Measurements from ENCODE around the gene LCN9.
"Not testable (repeated sequence)": the region's sequence is repeated elsewhere in the genome, so short reads cannot be mapped to it uniquely, and the experiment has no call there.

The LCN9 gene

DNA sequence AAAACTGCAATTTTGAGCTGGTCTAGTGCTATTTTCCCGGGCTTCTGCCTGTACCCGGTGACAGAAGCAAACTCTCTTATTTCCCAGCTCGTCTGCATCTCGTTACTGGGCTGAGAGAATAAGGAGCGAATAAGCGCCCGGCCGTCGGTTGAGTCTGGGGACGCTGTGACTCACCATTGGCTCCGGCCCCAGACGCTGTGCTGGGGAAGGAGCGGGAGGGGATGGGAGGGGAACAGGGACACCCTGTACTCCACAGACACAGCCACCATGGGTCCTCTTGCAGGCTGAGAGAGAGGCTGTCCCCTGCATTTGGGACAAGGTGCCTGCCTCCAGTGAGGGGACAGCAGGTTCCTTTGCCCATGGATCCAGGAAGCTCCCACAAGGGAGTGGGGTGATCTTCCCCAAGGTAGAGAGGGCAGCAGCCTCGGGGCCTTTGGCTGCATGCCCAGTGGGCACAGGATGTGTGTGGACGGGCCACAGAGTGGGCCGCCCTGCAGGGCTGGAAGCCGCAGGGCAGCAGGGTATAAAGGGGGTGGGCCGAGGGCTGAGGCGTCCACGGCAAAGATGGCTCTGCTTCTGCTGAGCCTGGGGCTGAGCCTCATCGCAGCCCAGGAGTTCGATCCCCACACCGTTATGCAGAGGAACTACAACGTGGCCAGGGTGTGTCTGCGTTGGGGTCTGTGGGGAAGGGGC is at the start of gene LCN9:
Gene LCN9 (plus strand): TSS at position 552 of the 693 bp plus-strand sequence. CDS start 13 bp downstream, at position 565.
- DNase-seq (ENCODE audit: low spot score), result no peak

DNA sequence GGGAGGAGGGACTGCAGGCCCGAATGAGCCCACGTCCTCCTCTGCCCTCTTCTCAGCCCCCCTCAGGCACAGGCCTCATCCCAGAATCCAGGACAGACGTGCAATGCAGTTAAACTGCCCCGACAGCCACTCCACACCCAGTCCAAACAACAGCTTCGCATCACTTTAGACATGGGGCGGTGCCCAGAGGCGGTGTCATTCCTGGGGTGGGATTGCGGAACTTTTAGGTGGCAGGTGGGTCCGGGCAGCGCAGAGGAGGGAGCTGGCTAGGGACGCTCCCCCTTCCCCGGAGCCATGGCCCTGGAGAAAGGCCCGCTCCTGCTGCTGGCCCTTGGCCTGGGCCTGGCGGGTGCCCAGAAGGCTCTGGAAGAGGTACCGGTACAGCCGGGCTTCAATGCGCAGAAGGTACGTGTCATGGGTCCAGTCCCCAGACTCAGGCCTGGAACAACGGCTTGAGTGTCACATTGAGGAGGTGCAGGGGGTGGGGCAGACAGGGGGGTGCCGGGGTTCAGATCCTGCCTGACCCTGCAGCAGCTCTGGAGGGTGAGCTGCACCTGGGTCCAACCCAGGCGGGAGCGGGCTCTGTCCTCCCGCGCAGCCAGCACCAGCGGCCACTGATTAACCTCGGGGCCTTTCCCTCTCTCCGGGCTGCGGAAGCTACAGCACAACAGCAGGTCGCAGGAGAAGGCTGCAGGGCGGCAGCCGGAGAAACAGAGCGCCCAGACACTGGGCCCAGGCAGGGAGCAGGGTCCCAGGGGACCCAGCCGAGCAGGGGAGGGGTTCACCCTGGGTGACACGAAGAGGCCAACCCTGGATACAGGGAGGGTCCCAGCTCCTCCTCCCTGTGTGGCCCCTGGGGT is 48.9 kb upstream of the LCN9 start:
- no peak for DNase-seq (ENCODE audit: low spot score)

- no peak for DNase-seq (ENCODE audit: low spot score)
Measured at GRCh38 chr9:135614821-135615665, 48.1 kb upstream of the LCN9 start.

- no peak for DNase-seq (ENCODE audit: low spot score)
Measured at GRCh38 chr9:135615666-135616618, 47.2 kb upstream of the LCN9 start.

GRCh38 chr9:135616619-135617537 is 46.2 kb upstream of the LCN9 start:
- no peak for DNase-seq (ENCODE audit: low spot score)

GRCh38 chr9:135617538-135617900 is 45.6 kb upstream of the LCN9 start:
- DNase-seq (ENCODE audit: low spot score), result no peak

GRCh38 chr9:135617991-135618411 is 45.1 kb upstream of the LCN9 start:
- no peak for DNase-seq (ENCODE audit: low spot score)

DNA sequence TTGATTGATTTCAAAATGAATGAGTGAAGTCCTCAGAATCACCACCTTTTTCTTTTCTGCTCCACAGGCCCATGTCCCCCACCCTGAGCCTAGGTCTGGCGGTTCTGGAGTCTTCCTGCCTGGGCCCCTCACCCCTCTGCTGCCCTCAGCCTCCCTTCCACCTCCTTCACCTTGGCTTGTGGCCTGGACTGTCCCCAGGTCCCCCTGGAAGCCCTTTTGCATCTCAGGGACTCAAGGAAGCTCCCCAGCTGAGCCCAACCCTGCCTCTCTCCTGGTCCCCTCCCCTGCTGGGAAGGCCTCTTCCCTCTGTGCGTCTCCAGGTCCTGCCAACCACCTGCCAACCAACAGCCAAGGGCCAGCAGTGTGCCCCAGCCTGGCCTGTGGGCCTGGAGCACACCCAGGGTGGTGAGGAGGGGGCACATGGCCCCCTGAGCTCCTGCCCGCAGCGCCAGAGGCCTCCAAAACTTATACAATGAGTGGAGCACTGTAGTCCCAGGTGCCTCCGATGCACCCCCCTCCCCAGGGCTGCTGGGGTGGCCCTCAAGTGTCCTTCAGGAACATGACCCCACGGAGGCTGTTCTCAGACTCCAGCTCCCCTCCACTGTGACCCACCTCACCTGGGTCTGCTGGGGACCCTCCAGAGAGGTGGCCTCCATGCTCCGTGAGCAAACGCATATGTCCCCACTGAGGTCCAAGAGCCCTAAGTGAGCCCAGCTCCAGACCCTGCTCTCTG is 44.1 kb upstream of the LCN9 start:
- DNase-seq (ENCODE audit: low spot score), result no peak

DNA sequence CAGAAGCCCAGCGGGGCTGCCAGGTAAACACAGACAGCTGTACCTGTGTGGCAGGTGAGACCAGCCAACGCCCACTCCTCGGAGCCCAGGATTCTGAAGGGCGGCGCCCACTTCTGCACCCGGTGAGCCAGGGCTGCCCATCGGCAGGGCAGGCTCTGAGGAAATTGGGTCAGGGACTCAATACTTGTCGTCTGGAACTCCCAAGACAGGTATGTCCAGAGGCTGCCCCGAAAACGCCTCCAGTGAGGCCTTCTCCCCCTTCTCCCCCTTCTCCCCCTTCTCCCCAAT is 43.6 kb upstream of the LCN9 start:
- no peak for DNase-seq (ENCODE audit: low spot score)

DNA sequence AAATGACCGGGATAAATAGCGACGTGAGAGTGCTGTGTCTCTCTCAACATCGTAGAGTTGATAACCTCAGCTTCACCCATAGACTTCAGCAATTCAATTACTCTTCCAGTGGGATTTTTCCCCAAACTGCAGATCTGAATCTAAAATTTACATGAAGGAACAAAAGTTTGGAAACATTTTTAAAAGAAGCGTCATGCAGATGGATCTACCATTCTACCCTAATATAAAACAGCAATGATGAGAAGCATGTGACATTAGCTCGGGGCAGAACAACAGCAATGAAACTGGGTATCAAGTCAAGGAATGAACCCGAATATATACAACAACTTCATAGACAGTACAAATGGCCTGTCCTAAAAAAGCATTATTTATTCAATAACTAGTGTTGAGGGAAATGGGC is 42.6 kb upstream of the LCN9 start:
- DNase-seq (ENCODE audit: low spot score), result no peak

DNA sequence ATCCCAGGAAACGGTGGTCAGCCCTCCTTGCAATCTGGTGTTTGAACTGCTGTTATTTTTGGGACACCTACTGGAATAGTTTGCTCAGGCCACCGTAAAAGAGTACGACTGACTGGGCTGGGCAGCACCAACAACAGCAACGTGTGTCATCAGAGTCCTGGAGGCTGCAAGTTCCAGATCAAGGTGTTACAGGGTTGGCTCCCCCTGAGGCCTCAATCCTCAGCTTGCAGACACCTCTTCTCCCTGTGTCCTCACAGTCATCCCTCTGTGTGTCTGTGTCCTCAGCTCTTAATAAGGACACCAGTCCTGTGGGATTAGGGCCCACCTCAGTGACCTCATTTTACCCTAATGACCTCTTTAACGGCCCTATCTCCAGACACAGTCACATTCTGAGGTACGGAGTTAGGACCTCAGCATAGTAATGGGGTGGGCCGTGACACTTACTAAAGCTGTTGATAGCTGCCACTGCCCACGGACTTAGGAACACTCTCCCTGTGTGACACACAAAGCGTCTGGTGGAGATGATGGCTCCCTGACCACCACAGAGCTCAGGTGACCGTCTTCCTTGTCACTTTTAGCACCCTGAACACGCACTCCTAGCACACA is 40.6 kb upstream of the LCN9 start:
- no peak for DNase-seq (ENCODE audit: low spot score)

GRCh38 chr9:135624282-135624681 is 38.8 kb upstream of the LCN9 start:
- DNase-seq (ENCODE audit: low spot score), result no peak

DNA sequence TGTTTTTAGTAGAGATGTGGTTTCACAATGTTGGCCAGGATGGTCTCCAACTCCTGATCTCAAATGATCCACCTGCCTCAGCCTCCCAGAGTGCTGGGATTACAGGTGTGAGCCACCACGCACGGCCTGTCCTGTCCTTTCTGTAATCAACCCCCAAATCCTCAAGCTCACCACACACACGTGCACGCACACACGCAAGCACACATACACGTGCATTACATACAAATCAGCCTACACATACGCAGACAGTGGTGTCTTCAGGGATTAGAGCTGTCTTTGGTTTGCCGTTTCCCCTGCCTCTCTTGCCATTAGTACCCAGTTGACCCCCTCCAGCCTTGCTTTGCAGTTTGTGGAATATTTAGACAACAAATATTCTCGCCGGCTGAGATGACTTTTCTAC is 30.3 kb upstream of the LCN9 start:
- DNase-seq (ENCODE audit: low spot score), result no peak

DNA sequence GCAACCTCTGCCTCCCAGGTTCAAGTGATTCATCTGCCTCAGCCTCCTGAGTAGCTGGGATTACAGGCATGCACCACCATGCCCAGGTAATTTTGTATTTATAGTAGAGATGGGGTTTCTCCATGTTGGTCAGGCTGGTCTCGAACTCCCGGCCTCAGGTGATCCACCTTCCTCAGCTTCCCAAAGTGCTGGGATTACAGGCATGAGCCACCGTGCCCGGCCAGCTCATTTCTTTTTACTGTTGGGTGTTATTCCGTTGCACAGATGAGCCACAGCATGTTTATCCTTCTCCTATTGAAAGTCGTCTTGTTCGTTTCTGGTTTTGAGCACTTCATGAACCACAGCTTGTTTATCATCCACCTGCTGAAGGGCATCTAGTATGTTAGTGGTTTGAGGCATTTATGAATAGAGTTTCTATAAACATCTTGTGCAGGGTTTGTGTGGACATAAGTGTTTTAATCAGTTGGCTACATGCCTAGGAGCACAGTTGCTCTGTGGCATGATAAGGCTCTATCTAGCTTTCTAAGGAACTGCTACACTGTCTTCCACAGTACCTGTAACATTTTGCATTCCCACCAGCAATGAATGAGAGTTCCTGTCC is 26.1 kb upstream of the LCN9 start:
- DNase-seq (ENCODE audit: low spot score), result not testable (repeated sequence)

- DNase-seq (ENCODE audit: low spot score), result no peak
Measured at GRCh38 chr9:135639196-135639595, 23.9 kb upstream of the LCN9 start, which contains the start of gene GLT6D1. Gene GLT6D1, minus strand, starts transcription at chr9:135639540. Its CDS starts 353 bp downstream, at chr9:135639187.

- no peak for DNase-seq (ENCODE audit: low spot score)
Measured at GRCh38 chr9:135641047-135641446, 22.1 kb upstream of the LCN9 start.

- DNase-seq (ENCODE audit: low spot score), result no peak
Measured at GRCh38 chr9:135641745-135642144, 21.4 kb upstream of the LCN9 start.

DNA sequence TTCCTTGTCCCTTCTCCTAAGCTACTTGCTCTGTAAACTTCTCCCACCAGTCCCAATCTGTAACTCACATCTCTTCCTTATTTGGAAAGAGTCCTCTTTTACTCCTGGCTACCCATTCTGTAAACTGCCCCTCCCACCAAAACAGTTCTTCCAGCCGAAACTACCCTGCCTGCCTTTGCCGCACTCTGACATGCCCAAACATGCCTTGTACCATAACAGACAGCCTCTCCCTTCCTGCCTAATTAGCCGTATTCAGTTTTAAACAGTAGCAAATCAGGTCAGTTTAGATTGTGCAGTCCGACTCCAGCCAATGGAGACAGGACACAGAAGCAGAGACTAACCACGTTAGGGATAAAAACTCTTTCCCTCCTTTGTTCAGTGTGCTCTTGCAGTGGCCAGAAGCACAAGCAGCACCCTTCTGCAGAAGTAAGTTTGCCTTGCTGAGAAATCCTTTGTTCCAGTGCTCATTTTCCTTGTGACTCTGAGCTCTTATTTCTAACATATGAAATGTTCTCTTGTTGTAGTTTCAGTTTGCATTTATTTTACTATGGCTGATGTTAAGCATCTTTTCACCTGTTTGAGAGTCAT is 18.4 kb upstream of the LCN9 start:
- DNase-seq (ENCODE audit: low spot score), result no peak

Data from CD4-positive, alpha-beta T cell treated with Interleukin-2 at 100 ng/mL for 4 hours (primary cell).